Heart right ventricle (tissue), 12 donors: ENCODE measurements around the gene TRMU. TPM values are rescaled to one million over a fixed set of nuclear protein-coding genes. Genes with fewer than 3 reads are reported as not detected.

Experiments used
- polyA plus RNA-seq, 2 donors: library from polyadenylated mRNA; stranded (reverse); fragments of 200-250 nt; gene quantifications; one replicate each; pipeline ENCODE4 v1.2.3, GENCODE V29; 2013
- total RNA-seq, 10 donors: library from RNA; stranded (reverse); fragmentation: NEBNext Ultra II Directional in 3 of 10; extraction: Animal tissue kit (Norgen Biotek cat#: 25700) in 3 of 10; gene quantifications; one replicate each; pipeline versions ENCODE4 v1.2.1 to v1.2.4, GENCODE V29; 2021 to 2023
- donor health status: ischemic (EF 13 %, LVEDD 7.1; RV severe dilation, severe dysfunction).
- donor health status: healthy with polysubstance abuse.
- donor health status: DM: no; HTN: yes; CAD: no.
- donor health status: DM: no; HTN: no; CAD: no.
- donor health status: ischemic (EF 25% LVEDD 6.9; RV normal size, moderate dysfunction).
- donor health status: ischemic (EF 25% LVEDD 5.7; RV mildly dilated, moderate dysfunction).
- donor health status: healthy.
- donor health status: nonischemic (EF 11% LVEDD 7.7; RV severe dilation, severe dysfunction).
- donor health status: DM: yes; HTN: yes; CAD: no.
- donor health status: PGD.
- donor health status: ischemic (EF 29% LVEDD 5.4; RV normal size, mild dysfunction).
- donor health status: nonischemic (EF 23%, LVEDD 6.1; RV moderate dilation, normal function).

TRMU gene
- total and polyA plus RNA-seq, 12 donors, result 22.1 to 80.5 (median 31.1) TPM

Other genes with a start within 250 kb of the TRMU start
- 10 to 100 TPM; 69.0 to 89.5 (median 81.1) TPM for gene PPARA, start 185.2 kb upstream of the TRMU start, total RNA-seq
- 10 to 100 TPM; 15.5 to 20.3 TPM for gene PPARA, start 185.2 kb upstream of the TRMU start, polyA plus RNA-seq
- 10 to 100 TPM in 1 of 10 donors, 1 to 10 TPM in 9; 6.3 to 10.4 (median 7.5) TPM for gene CDPF1, start 85.4 kb upstream of the TRMU start, total RNA-seq
- 10 to 100 TPM in 1 of 2 donors, 1 to 10 TPM in 1; 7.7 to 12.7 TPM for gene CDPF1, start 85.4 kb upstream of the TRMU start, polyA plus RNA-seq
- gene PKDREJ, start 72.4 kb upstream of the TRMU start, total RNA-seq, result under 1 TPM in 9 of 10 donors, not detected in 1; 0.05 to 0.23 (median 0.13) TPM
- under 1 TPM; 0.01 to 0.07 TPM for gene PKDREJ, start 72.4 kb upstream of the TRMU start, polyA plus RNA-seq
- gene TTC38, start 67.7 kb upstream of the TRMU start, total RNA-seq, result 10 to 100 TPM; 20.5 to 29.2 (median 26.1) TPM
- 10 to 100 TPM; 22.2 to 27.2 TPM for gene TTC38, start 67.7 kb upstream of the TRMU start, polyA plus RNA-seq
- 1 to 10 TPM in 2 of 10 donors, under 1 TPM in 8; 0.17 to 4.7 (median 0.37) TPM for gene GTSE1, start 38.8 kb upstream of the TRMU start, total RNA-seq
- under 1 TPM; 0.29 to 0.33 TPM for gene GTSE1, start 38.8 kb upstream of the TRMU start, polyA plus RNA-seq
- 10 to 100 TPM in 7 of 10 donors, 1 to 10 TPM in 3; 5.5 to 16.7 (median 11.8) TPM for gene CELSR1, start 201.9 kb downstream of the TRMU start, total RNA-seq
- gene CELSR1, start 201.9 kb downstream of the TRMU start, polyA plus RNA-seq, result 1 to 10 TPM; 4.0 to 6.4 TPM